Colonic mucosa (tissue), 4 donors: ENCODE measurements around the gene PLEKHM3. TPM values are rescaled to one million over a fixed set of nuclear protein-coding genes. Genes with fewer than 3 reads are reported as not detected.

Experiments
- DNase-seq: peaks from one replicate; pipeline ENCODE4 v3.0.0-alpha.2; 2020
- H3K27ac ChIP-seq: fragments of 200-600 bp; one replicate; pipeline ENCODE4 v1.8.0; 2021
- H3K27me3 ChIP-seq: fragments of 200-600 bp; one replicate; pipeline ENCODE4 v1.8.0; 2021
- H3K36me3 ChIP-seq: fragments of 200-600 bp; one replicate; pipeline ENCODE4 v1.8.0; 2021
- H3K4me1 ChIP-seq: fragments of 200-600 bp; one replicate; pipeline ENCODE4 v1.8.0; 2021; ENCODE audit warnings: mild to moderate bottlenecking
- H3K4me3 ChIP-seq: fragments of 200-600 bp; one replicate; pipeline ENCODE4 v1.8.0; 2021
- H3K9ac ChIP-seq, 2 donors: one replicate each; pipeline ENCODE4 v1.7.0; 2013; ENCODE audit warnings: control low read depth in 2 of 2, low read depth in 2 of 2, low read length in 2 of 2
- H3K9me3 ChIP-seq: fragments of 200-600 bp; one replicate; pipeline ENCODE4 v1.8.0; 2021
- intact Hi-C: fragments of 100-400 bp; cut with DNase I; formaldehyde crosslinking; loops from one replicate; pipeline ENCODE4 v1.14.1; 2022
- total RNA-seq, 2 donors: library from RNA; stranded (reverse); fragmentation: NEBNext Ultra II Directional in 1 of 2; extraction: Animal tissue kit (Norgen Biotek cat#: 25700) in 1 of 2; gene quantifications; one replicate each; pipeline ENCODE4 v1.2.1, GENCODE V29; 2021
- TF ChIP-seq, protein P1 (sequence below): fragments of 200-600 bp; IDR thresholded peaks from one replicate; pipeline ENCODE4 v1.8.0; 2022; ENCODE audit warnings: antibody characterized with exemption, mild to moderate bottlenecking
- donor health status: healthy.
- donor health status: DM: no; HTN: no; CAD: no.
- donor health status: DM: no; HTN: no; CAD: no.

The PLEKHM3 gene
- total RNA-seq, 2 donors from 2014 or later, result 5.7 to 8.3 TPM

DNA sequence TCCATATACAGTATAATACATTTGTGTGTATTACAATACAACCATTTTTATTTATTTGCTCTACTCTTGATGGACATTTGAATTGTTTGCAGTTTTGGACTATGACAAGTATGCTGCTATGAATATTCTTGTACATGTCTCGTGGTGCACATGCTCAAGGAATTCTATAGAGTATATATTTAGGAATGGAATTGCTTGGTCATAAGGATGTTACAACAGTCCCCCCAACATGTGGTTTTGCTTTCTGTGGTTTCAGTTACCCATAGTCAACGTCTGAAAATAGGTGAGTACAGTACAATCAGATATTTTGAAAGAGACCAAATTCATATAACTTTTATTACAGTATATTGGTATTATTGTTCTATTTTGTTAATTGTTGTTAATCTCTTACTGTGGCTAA lies 24.1 kb upstream of the PLEKHM3 start:
- Histone ChIP-seq H3K36me3 (no peaks in the 10 kb centered on the region), H3K4me3 (no peak overlapping the region), H3K9me3 (no peaks in the 10 kb centered on the region), H3K9ac (no peak overlapping the region), H3K27ac (no peak overlapping the region), H3K27me3 (no peaks in the 10 kb centered on the region), H3K4me1 (no peaks in the 10 kb centered on the region)
- TF ChIP-seq, protein P1, sequence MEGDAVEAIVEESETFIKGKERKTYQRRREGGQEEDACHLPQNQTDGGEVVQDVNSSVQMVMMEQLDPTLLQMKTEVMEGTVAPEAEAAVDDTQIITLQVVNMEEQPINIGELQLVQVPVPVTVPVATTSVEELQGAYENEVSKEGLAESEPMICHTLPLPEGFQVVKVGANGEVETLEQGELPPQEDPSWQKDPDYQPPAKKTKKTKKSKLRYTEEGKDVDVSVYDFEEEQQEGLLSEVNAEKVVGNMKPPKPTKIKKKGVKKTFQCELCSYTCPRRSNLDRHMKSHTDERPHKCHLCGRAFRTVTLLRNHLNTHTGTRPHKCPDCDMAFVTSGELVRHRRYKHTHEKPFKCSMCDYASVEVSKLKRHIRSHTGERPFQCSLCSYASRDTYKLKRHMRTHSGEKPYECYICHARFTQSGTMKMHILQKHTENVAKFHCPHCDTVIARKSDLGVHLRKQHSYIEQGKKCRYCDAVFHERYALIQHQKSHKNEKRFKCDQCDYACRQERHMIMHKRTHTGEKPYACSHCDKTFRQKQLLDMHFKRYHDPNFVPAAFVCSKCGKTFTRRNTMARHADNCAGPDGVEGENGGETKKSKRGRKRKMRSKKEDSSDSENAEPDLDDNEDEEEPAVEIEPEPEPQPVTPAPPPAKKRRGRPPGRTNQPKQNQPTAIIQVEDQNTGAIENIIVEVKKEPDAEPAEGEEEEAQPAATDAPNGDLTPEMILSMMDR, result no peak
- DNase-seq, result no peak
- intact Hi-C loops, result no loop called here

DNA sequence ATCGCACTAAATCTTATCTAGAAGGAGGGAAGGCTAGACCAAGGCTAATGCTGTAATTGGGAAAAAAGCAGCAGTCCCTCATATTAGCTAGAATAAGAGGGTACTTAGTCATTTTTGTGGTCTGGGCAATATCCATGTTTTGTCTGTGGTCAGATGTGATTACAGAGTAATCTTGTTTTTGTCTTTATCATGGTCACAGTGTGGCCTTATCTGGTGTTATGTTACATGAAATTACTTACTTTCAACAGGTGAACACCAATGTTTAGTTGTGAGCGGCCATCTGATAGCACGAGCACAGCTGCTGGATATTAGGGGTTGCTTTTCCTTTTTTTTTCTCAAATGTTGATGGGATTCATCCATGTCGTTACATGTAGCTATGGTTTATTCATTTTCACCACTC lies 23.7 kb upstream of the PLEKHM3 start:
- H3K36me3 ChIP-seq, result no peaks in the 10 kb centered on the region
- H3K27me3 ChIP-seq, result no peaks in the 10 kb centered on the region
- no peak overlapping the region for H3K9ac ChIP-seq
- no peaks in the 10 kb centered on the region for H3K4me1 ChIP-seq
- no peak for DNase-seq
- no peaks in the 10 kb centered on the region for H3K9me3 ChIP-seq
- TF ChIP-seq, protein P1, result no peak
- intact Hi-C loops, result no loop called here
- H3K27ac ChIP-seq, result no peak overlapping the region
- no peak overlapping the region for H3K4me3 ChIP-seq

DNA sequence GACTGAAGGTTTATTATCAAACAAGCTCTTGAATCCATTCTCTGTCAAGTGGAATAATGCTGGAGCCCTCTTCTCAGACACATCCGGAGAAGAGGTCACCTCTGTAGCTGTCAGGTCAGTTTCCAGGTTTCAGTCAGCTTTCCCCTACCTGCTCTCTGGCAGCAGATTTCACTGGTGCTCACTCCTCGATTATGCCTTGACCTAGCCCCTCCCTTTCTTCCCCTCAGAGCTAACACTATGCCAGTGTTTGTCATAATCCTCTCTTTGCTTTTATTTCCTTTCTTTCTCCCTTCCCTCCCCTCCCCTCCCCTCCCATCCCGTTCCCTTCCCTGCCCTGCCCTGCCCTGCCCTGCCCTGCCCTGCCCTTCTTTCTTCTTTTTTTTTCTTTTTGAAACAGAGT lies 22.5 kb upstream of the PLEKHM3 start:
- TF ChIP-seq, protein P1, result no peak
- no peaks in the 10 kb centered on the region for H3K9me3 ChIP-seq
- no peak overlapping the region for H3K4me3 ChIP-seq
- peak overlapping the region; percentile 19 for H3K27ac ChIP-seq
- intact Hi-C loops, result no loop called here
- H3K9ac ChIP-seq, result peak overlapping the region; percentile 24 to 40
- no peaks in the 10 kb centered on the region for H3K36me3 ChIP-seq
- no peaks in the 10 kb centered on the region for H3K4me1 ChIP-seq
- DNase-seq, result peak; percentile 62
- H3K27me3 ChIP-seq, result no peaks in the 10 kb centered on the region

DNA sequence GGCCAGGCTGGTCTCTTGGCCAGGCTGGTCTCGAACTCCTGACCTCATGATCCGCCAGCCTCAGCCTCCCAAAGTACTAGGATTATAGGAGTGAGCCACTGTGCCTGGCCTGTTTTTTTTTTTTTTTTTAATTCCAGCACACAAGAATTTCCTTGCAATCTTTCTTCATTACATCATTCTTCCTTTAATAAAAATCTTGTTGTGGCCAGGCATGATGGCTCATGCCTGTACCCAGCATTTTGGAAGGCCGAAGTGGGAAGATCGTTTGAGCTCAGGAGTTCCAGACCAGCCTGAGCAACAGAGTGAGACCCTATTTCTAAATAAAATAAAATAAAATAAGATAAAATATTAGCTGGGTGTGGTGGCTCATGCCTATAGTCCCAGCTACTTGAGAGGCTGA lies 21.4 kb upstream of the PLEKHM3 start:
- no peak overlapping the region for H3K9ac ChIP-seq
- no peaks in the 10 kb centered on the region for H3K27me3 ChIP-seq
- no peaks in the 10 kb centered on the region for H3K4me1 ChIP-seq
- TF ChIP-seq, protein P1, result no peak
- no peak overlapping the region for H3K4me3 ChIP-seq
- intact Hi-C loops, result no loop called here
- H3K36me3 ChIP-seq, result no peaks in the 10 kb centered on the region
- no peaks in the 10 kb centered on the region for H3K9me3 ChIP-seq
- no peak overlapping the region for H3K27ac ChIP-seq
- DNase-seq, result no peak

DNA sequence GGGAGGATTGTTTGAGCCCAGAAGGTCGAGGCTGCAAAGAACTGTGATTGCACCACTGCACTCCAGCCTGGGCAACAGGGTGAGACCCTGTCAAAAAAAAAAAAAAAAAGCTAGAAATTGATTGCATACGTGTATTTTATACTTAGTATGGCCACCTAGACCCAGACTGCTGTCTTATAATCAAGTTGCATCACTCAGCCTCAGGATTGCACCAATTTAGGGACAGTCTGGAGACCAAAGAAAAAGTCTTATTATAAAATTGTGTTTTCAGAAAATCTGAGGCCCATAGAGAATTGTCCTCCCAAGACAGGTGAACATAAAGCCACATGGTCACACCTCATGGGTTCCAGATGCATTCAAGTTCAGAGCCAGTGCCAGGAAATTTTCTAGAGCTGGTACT lies 17.1 kb upstream of the PLEKHM3 start:
- intact Hi-C loops, result loop anchor here (5.0 kb wide), 1 partner anchor 295 kb away; no protein-coding TSS in a partner anchor
- TF ChIP-seq, protein P1, result no peak
- Histone ChIP-seq H3K27me3 (no peaks in the 10 kb centered on the region), H3K4me3 (no peak overlapping the region), H3K9ac (no peak overlapping the region), H3K27ac (no peak overlapping the region), H3K36me3 (no peaks in the 10 kb centered on the region), H3K9me3 (no peaks in the 10 kb centered on the region), H3K4me1 (no peaks in the 10 kb centered on the region)
- no peak for DNase-seq
